ENCODE results near the gene EIF2S1. TPM values are rescaled to one million over a fixed set of nuclear protein-coding genes. Genes with fewer than 3 reads are reported as not detected.

The EIF2S1 gene
- total and polyA plus RNA-seq, 2 experiments from 2014 or later: 121 to 170 TPM

DNA sequence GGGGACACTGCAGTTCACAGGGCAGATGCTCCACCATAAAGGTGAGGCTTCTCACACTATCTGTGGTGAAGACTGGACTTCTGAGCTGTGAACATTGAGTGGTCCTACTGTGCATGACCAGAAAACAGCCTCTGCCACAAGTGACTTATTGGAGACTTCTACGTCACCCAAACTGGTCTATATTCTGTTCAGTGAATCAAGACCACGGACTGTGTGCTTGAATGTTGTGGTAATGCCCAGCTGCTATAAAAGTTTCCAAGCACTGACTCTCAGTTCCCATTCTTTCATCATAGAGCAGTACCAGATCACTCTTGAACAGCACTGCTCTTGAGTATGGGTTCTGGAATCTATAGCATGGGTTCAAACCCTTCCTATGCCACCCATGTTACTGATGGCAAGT is 56.7 kb downstream of the EIF2S1 start (continued):
- TF ChIP-seq CREB1 (CRISPR knock-in tag; IDR thresholded peaks at IDR 0.05; ENCODE audit: low read depth): no peak
- TF ChIP-seq JUNB (IDR thresholded peaks at IDR 0.05; ENCODE audit: unreplicated experiment): no peak
- TF ChIP-seq, protein P1, sequence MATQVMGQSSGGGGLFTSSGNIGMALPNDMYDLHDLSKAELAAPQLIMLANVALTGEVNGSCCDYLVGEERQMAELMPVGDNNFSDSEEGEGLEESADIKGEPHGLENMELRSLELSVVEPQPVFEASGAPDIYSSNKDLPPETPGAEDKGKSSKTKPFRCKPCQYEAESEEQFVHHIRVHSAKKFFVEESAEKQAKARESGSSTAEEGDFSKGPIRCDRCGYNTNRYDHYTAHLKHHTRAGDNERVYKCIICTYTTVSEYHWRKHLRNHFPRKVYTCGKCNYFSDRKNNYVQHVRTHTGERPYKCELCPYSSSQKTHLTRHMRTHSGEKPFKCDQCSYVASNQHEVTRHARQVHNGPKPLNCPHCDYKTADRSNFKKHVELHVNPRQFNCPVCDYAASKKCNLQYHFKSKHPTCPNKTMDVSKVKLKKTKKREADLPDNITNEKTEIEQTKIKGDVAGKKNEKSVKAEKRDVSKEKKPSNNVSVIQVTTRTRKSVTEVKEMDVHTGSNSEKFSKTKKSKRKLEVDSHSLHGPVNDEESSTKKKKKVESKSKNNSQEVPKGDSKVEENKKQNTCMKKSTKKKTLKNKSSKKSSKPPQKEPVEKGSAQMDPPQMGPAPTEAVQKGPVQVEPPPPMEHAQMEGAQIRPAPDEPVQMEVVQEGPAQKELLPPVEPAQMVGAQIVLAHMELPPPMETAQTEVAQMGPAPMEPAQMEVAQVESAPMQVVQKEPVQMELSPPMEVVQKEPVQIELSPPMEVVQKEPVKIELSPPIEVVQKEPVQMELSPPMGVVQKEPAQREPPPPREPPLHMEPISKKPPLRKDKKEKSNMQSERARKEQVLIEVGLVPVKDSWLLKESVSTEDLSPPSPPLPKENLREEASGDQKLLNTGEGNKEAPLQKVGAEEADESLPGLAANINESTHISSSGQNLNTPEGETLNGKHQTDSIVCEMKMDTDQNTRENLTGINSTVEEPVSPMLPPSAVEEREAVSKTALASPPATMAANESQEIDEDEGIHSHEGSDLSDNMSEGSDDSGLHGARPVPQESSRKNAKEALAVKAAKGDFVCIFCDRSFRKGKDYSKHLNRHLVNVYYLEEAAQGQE (IDR thresholded peaks at IDR 0.05; ENCODE audit: unreplicated experiment): no peak
- TF ChIP-seq POLR2AphosphoS5 (IDR thresholded peaks at IDR 0.05; ENCODE audit: low read depth): no peak
- no peak for TF ChIP-seq EZH2phosphoT487 (IDR thresholded peaks at IDR 0.05; ENCODE audit: unreplicated experiment)

DNA sequence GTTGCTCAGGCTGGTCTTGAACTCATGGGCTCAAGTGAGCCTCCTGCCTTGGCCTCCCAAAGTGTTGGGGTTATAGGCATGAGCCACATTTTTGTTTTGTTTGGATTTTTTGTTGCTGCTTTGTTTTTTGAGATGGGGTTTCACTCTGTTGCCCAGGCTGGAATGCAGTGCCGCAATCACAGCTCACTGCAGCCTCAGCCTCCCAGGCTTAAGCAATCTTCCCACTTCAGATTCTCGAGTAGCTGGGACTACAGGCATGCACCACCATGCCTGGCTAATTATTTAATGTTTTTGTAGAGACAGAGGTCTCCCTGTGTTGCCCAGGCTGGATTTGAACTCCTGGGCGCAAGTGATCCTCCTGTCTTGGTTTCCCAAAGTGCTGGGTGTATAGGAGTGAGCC is 57.5 kb downstream of the EIF2S1 start:
- no peaks in the 10 kb centered on the region for H3K9me2 ChIP-seq (ENCODE audit: insufficient read depth)
- Mint-ChIP-seq H3K27me3 (ENCODE audit: insufficient read depth, low read depth, poor library complexity) (peaks cover 3% of the 10 kb centered on the region), H3K9me3 (no peaks in the 10 kb centered on the region), H3K27ac (no peak overlapping the region), H3K4me1 (no peaks in the 10 kb centered on the region), H3K4me3 (no peak overlapping the region), H3K36me3 (ENCODE audit: low read depth) (no peaks in the 10 kb centered on the region)
- no peaks in the 10 kb centered on the region for H3K79me2 ChIP-seq (replicated peaks; ENCODE audit: insufficient read depth)
- H3K4me1 ChIP-seq (ENCODE audit: insufficient read depth): no peaks in the 10 kb centered on the region
- no peaks in the 10 kb centered on the region for H4K20me1 ChIP-seq (replicated peaks; ENCODE audit: insufficient read depth)
- H3K27ac ChIP-seq (ENCODE audit: low read depth): no peak overlapping the region
- H3K4me3 ChIP-seq: no peak overlapping the region
- H3F3A ChIP-seq (replicated peaks; ENCODE audit: low read depth): no peaks in the 10 kb centered on the region
- ATAC-seq (no peak), DNase-seq (ENCODE audit: low spot score) (no peak)
- no peak overlapping the region for H3K4me2 ChIP-seq
- peaks cover 13% of the 10 kb centered on the region for H3K27me3 ChIP-seq (ENCODE audit: insufficient read depth)
- H3K36me3 ChIP-seq (ENCODE audit: insufficient read depth): no peaks in the 10 kb centered on the region
- no peak overlapping the region for H2AFZ ChIP-seq
- TF ChIP-seq, protein P2, sequence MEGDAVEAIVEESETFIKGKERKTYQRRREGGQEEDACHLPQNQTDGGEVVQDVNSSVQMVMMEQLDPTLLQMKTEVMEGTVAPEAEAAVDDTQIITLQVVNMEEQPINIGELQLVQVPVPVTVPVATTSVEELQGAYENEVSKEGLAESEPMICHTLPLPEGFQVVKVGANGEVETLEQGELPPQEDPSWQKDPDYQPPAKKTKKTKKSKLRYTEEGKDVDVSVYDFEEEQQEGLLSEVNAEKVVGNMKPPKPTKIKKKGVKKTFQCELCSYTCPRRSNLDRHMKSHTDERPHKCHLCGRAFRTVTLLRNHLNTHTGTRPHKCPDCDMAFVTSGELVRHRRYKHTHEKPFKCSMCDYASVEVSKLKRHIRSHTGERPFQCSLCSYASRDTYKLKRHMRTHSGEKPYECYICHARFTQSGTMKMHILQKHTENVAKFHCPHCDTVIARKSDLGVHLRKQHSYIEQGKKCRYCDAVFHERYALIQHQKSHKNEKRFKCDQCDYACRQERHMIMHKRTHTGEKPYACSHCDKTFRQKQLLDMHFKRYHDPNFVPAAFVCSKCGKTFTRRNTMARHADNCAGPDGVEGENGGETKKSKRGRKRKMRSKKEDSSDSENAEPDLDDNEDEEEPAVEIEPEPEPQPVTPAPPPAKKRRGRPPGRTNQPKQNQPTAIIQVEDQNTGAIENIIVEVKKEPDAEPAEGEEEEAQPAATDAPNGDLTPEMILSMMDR (conservative IDR thresholded peaks at IDR 0.05; ENCODE audit: low read depth in 2 of 2): no peak
- no peak for TF ChIP-seq JUNB (IDR thresholded peaks at IDR 0.05; ENCODE audit: unreplicated experiment)
- no peak for TF ChIP-seq NANOG (IDR thresholded peaks at IDR 0.05; ENCODE audit: borderline replicate concordance)
- TF ChIP-seq POLR2AphosphoS5 (IDR thresholded peaks at IDR 0.05; ENCODE audit: low read depth): no peak
- TF ChIP-seq ZNF114 (CRISPR knock-in tag; IDR thresholded peaks at IDR 0.05): no peak
- TF ChIP-seq, protein P3, sequence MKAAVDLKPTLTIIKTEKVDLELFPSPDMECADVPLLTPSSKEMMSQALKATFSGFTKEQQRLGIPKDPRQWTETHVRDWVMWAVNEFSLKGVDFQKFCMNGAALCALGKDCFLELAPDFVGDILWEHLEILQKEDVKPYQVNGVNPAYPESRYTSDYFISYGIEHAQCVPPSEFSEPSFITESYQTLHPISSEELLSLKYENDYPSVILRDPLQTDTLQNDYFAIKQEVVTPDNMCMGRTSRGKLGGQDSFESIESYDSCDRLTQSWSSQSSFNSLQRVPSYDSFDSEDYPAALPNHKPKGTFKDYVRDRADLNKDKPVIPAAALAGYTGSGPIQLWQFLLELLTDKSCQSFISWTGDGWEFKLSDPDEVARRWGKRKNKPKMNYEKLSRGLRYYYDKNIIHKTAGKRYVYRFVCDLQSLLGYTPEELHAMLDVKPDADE (IDR thresholded peaks at IDR 0.05): no peak

Data from GM23338 (cell line).